NCI-H226 (cell line): ENCODE measurements around the gene CAB39L.
"Not testable (repeated sequence)": the region's sequence is repeated elsewhere in the genome, so short reads cannot be mapped to it uniquely, and the experiment has no call there.

Source experiments
- DNase-seq: peaks from one replicate; pipeline ENCODE4 v3.0.0-alpha.2; 2015

The CAB39L gene

GRCh38 chr13:49305792-49306425, 138.0 kb downstream of the CAB39L start:
- no peak for DNase-seq

- DNase-seq = no peak
Measured at GRCh38 chr13:49304763-49305700, 138.8 kb downstream of the CAB39L start.

- DNase-seq = no peak
Measured at GRCh38 chr13:49304356-49304755, 139.5 kb downstream of the CAB39L start.

- no peak for DNase-seq
Measured at GRCh38 chr13:49303533-49304252, 140.2 kb downstream of the CAB39L start.

GRCh38 chr13:49302817-49303216, 141.0 kb downstream of the CAB39L start:
- no peak for DNase-seq

GRCh38 chr13:49302222-49302621, 141.6 kb downstream of the CAB39L start:
- DNase-seq = no peak

GRCh38 chr13:49300739-49301589, 142.9 kb downstream of the CAB39L start:
- peak; percentile 30 for DNase-seq

- no peak for DNase-seq
Measured at GRCh38 chr13:49300276-49300675, 143.6 kb downstream of the CAB39L start.

- no peak for DNase-seq
Measured at GRCh38 chr13:49298903-49299605, 144.8 kb downstream of the CAB39L start.

- DNase-seq = no peak
Measured at GRCh38 chr13:49298416-49298815, 145.4 kb downstream of the CAB39L start.

GRCh38 chr13:49297338-49297737, 146.5 kb downstream of the CAB39L start:
- DNase-seq = no peak

GRCh38 chr13:49296659-49297058, 147.2 kb downstream of the CAB39L start:
- DNase-seq = no peak

- DNase-seq = no peak
Measured at GRCh38 chr13:49295244-49295643, 148.6 kb downstream of the CAB39L start.

- DNase-seq = not testable (repeated sequence)
Measured at GRCh38 chr13:49294723-49295122, 149.1 kb downstream of the CAB39L start.

GRCh38 chr13:49292742-49293486, 150.9 kb downstream of the CAB39L start:
- DNase-seq = no peak

GRCh38 chr13:49288458-49288857, 155.4 kb downstream of the CAB39L start:
- DNase-seq = no peak

GRCh38 chr13:49287995-49288394, 155.9 kb downstream of the CAB39L start:
- DNase-seq = no peak

GRCh38 chr13:49279885-49280284, 164.0 kb downstream of the CAB39L start:
- no peak for DNase-seq

GRCh38 chr13:49279112-49279511, 164.8 kb downstream of the CAB39L start:
- no peak for DNase-seq

- DNase-seq = no peak
Measured at GRCh38 chr13:49278211-49278610, 165.7 kb downstream of the CAB39L start.

- no peak for DNase-seq
Measured at GRCh38 chr13:49272296-49272695, 171.6 kb downstream of the CAB39L start.
